22Rv1 (cell line): Measurements from ENCODE around the gene NEDD4.
"Not testable (repeated sequence)": the region's sequence is repeated elsewhere in the genome, so short reads cannot be mapped to it uniquely, and the experiment has no call there.

ENCODE experiments used
- ZFX ChIP-seq: fragments of 450-650 bp; IDR thresholded peaks from 2 replicates; pipeline ENCODE4 v1.6.1; 2017; ENCODE audit warnings: antibody characterized with exemption, borderline replicate concordance
- TF ChIP-seq, protein P1 (sequence below): fragments of 450-650 bp; IDR thresholded peaks from 2 replicates; pipeline ENCODE4 v1.5.1; 2017; ENCODE audit warnings: mild to moderate bottlenecking

GRCh38 chr15:55842897-55843296 is 150.5 kb downstream of the NEDD4 start:
- TF ChIP-seq, protein P1, sequence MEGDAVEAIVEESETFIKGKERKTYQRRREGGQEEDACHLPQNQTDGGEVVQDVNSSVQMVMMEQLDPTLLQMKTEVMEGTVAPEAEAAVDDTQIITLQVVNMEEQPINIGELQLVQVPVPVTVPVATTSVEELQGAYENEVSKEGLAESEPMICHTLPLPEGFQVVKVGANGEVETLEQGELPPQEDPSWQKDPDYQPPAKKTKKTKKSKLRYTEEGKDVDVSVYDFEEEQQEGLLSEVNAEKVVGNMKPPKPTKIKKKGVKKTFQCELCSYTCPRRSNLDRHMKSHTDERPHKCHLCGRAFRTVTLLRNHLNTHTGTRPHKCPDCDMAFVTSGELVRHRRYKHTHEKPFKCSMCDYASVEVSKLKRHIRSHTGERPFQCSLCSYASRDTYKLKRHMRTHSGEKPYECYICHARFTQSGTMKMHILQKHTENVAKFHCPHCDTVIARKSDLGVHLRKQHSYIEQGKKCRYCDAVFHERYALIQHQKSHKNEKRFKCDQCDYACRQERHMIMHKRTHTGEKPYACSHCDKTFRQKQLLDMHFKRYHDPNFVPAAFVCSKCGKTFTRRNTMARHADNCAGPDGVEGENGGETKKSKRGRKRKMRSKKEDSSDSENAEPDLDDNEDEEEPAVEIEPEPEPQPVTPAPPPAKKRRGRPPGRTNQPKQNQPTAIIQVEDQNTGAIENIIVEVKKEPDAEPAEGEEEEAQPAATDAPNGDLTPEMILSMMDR, result not testable (repeated sequence)
- not testable (repeated sequence) for TF ChIP-seq ZFX
